Panc1 (cell line): ENCODE measurements around the gene CDHR2. TPM values are rescaled to one million over a fixed set of nuclear protein-coding genes. Genes with fewer than 3 reads are reported as not detected.

Source experiments
- ATAC-seq: fragments of 200-7000 bp; cut with Tn5 transposase; 2 replicates; pipeline ENCODE4 v1.9.1; 2020; ENCODE audit warnings: mild to moderate bottlenecking, moderate library complexity
- BruUV-seq: library from RNA; stranded (reverse); fragments of 400-500 nt; replicated peaks from 2 replicates; lab custom pipeline; 2021; lab: Mats Ljungman, UMichigan
- CTCF ChIA-PET: fragments of 300-600 bp; sonication (Branson Sonifier 250); formaldehyde crosslinking; loops from one replicate; lab custom pipeline; 2022; ENCODE audit warnings: antibody characterized with exemption; lab: Charles Lee
- POLR2A ChIA-PET: fragments of 300-600 bp; sonication (Branson Sonifier 250); formaldehyde crosslinking; loops from one replicate; lab custom pipeline; 2022; ENCODE audit warnings: antibody characterized with exemption; lab: Charles Lee
- DNase-seq: peaks from one replicate; pipeline ENCODE4 v3.0.0-alpha.2; 2010; ENCODE audit warnings: low read depth, low spot score
- H3K27ac ChIP-seq: 2 replicates; pipeline ENCODE4 v1.5.1; 2011; ENCODE audit warnings: mild to moderate bottlenecking, low read length, inconsistent platforms
- H3K27me3 ChIP-seq: fragments of 200-500 bp; sonication (Bioruptor generic); 2 replicates; pipeline ENCODE4 v1.6.0; 2014; ENCODE audit warnings: low read length, inconsistent platforms; ENCODE audit not compliant: control insufficient read depth, insufficient read depth
- H3K36me3 ChIP-seq: fragments of 200-500 bp; sonication (Bioruptor generic); 2 replicates; pipeline ENCODE4 v1.5.1; 2014; ENCODE audit warnings: inconsistent platforms, mild to moderate bottlenecking, low read length, moderate library complexity; ENCODE audit not compliant: control insufficient read depth, insufficient read depth
- H3K4me1 ChIP-seq: 2 replicates; pipeline ENCODE4 v1.5.1; 2011; ENCODE audit warnings: inconsistent platforms, mild to moderate bottlenecking, low read length, moderate library complexity; ENCODE audit not compliant: control insufficient read depth, insufficient read depth
- H3K4me3 ChIP-seq, 2 experiments: 2 replicates each; pipeline ENCODE4 v1.5.1; 2011 to 2012; ENCODE audit warnings: low read depth in 2 of 2, low read length in 2 of 2, mild to moderate bottlenecking in 2 of 2, inconsistent platforms in 1 of 2, moderate library complexity in 1 of 2
- H3K9me3 ChIP-seq: fragments of 200-500 bp; sonication (Bioruptor generic); 2 replicates; pipeline ENCODE4 v1.5.1; 2014; ENCODE audit warnings: low read depth, mild to moderate bottlenecking, inconsistent platforms, low read length, moderate library complexity; ENCODE audit not compliant: control insufficient read depth, insufficient read depth
- CTCF ChIP-seq: fragments of 450-650 bp; IDR thresholded peaks from 2 replicates; pipeline ENCODE4 v1.5.1; 2017; ENCODE audit warnings: mild to moderate bottlenecking
- POLR2AphosphoS5 ChIP-seq: IDR thresholded peaks from 2 replicates; pipeline ENCODE4 v1.6.1; 2012; ENCODE audit warnings: mild to moderate bottlenecking, low read depth, low read length, moderate library complexity
- REST ChIP-seq, 2 experiments: IDR thresholded peaks; 2 replicates each; pipeline ENCODE4 v1.6.1; 2011 to 2012; ENCODE audit warnings: low read depth in 2 of 2, control low read depth in 1 of 2, low read length in 1 of 2, mild to moderate bottlenecking in 1 of 2, moderate library complexity in 1 of 2; ENCODE audit not compliant: insufficient read depth in 1 of 2
- SIN3A ChIP-seq: IDR thresholded peaks from 2 replicates; pipeline ENCODE4 v1.6.1; 2012; ENCODE audit warnings: low read depth, mild to moderate bottlenecking, low read length, moderate library complexity, borderline replicate concordance; ENCODE audit not compliant: insufficient read depth
- TCF7L2 ChIP-seq: IDR thresholded peaks from 2 replicates; pipeline ENCODE4 v1.6.1; 2011; ENCODE audit warnings: mild to moderate bottlenecking, low read depth, low read length, inconsistent platforms
- in situ Hi-C: cut with HindIII; loops from 2 replicates; pipeline ENCODE4 v1.10.0; 2016; ENCODE audit warnings: low sequenced_read_pairs, low pct_unique_long_range_greater_than_20kb
- intact Hi-C: fragments of 100-400 bp; cut with micrococcal nuclease; formaldehyde crosslinking; loops from one replicate; pipeline ENCODE4 v1.10.0; 2022; ENCODE audit not compliant: unreplicated experiment
- total RNA-seq: library from RNA; stranded (reverse); gene quantifications from one replicate; pipeline ENCODE4 v1.2.1, GENCODE V29; 2021; ENCODE audit not compliant: unreplicated experiment

The CDHR2 gene
- total RNA-seq, 1 experiment from 2014 or later = 0.72 TPM

- DNase-seq (no peak), ATAC-seq (peak; percentile 2; the same call in 1 of the 2 replicates)
- BruUV-seq = no TSS peak
- Histone ChIP-seq H3K36me3 (peaks cover 7% of the 10 kb centered on the region), H3K9me3 (no peaks in the 10 kb centered on the region), H3K4me1 (peaks cover 54% of the 10 kb centered on the region), H3K4me3 (peak overlapping the region; percentile 97 to 98), H3K27ac (peak overlapping the region; percentile 99), H3K27me3 (no peaks in the 10 kb centered on the region)
- ChIA-PET POLR2A (no interaction called here), CTCF (no interaction called here)
- in situ Hi-C loops (no loop called here), intact Hi-C loops (no loop called here)
- TF ChIP-seq TCF7L2 (no peak), CTCF (no peak), SIN3A (no peak), POLR2AphosphoS5 (no peak), REST (IDR thresholded peaks at IDR 0.05; ENCODE audit: insufficient read depth in 1 of 2, low read depth in 2 of 2, low read length in 1 of 2) (no peak)
Measured at GRCh38 chr5:176534640-176535039, 14.5 kb upstream of the CDHR2 start.

GRCh38 chr5:176535101-176535663, 14.0 kb upstream of the CDHR2 start:
- intact Hi-C loops (no loop called here), in situ Hi-C loops (no loop called here)
- H3K4me3 ChIP-seq = peak overlapping the region; percentile 97 to 98
- H3K9me3 ChIP-seq = no peaks in the 10 kb centered on the region
- ChIA-PET POLR2A (interaction anchor here (0.6 kb wide), 1 partner anchor 165 kb away, joined by 8 read pairs; no protein-coding TSS in a partner anchor), CTCF (interaction anchor here (0.7 kb wide), 1 partner anchor 8 kb away, joined by 3 read pairs; no protein-coding TSS in a partner anchor)
- DNase-seq = no peak
- ATAC-seq = no peak
- H3K27ac ChIP-seq = peak overlapping the region; percentile 99
- H3K27me3 ChIP-seq = no peaks in the 10 kb centered on the region
- H3K36me3 ChIP-seq = peaks cover 6% of the 10 kb centered on the region
- H3K4me1 ChIP-seq = peaks cover 56% of the 10 kb centered on the region
- no TSS peak for BruUV-seq
- TF ChIP-seq SIN3A (no peak), CTCF (no peak), REST (IDR thresholded peaks at IDR 0.05; ENCODE audit: insufficient read depth in 1 of 2, low read depth in 2 of 2, low read length in 1 of 2) (no peak), TCF7L2 (no peak), POLR2AphosphoS5 (peak; percentile 45)
